Measurements from ENCODE around the gene ADGRG2.

- TF ChIP-seq CTCF (IDR thresholded peaks at IDR 0.05 in 4 of 5, conservative IDR thresholded peaks at IDR 0.05 in 1 of 5): no peak
- TF ChIP-seq POLR2A (IDR thresholded peaks at IDR 0.05): no peak
These were observed 11.5 kb upstream of the ADGRG2 start for GRCh38 chrX:19133784-19134183.
